T-helper 1 cell (primary cell): ENCODE results near the gene NFATC1.

Experiments
- DNase-seq, 5 donors: peaks; one replicate each; pipeline ENCODE4 v3.0.0-alpha.2; 2012 to 2020

NFATC1 gene

GRCh38 chr18:79458131-79458838 is 62.6 kb downstream of the NFATC1 start:
- no peak for DNase-seq

- no peak for DNase-seq
Measured at GRCh38 chr18:79458917-79459803, 63.4 kb downstream of the NFATC1 start.

GRCh38 chr18:79459946-79460480 is 64.3 kb downstream of the NFATC1 start:
- no peak for DNase-seq

GRCh38 chr18:79460481-79461300 is 65.0 kb downstream of the NFATC1 start:
- no peak for DNase-seq

- no peak for DNase-seq
Measured at GRCh38 chr18:79461627-79462026, 65.9 kb downstream of the NFATC1 start.

- DNase-seq, result no peak
Measured at GRCh38 chr18:79463424-79463960, 67.8 kb downstream of the NFATC1 start.

GRCh38 chr18:79465392-79465991 is 69.8 kb downstream of the NFATC1 start:
- DNase-seq, result no peak

GRCh38 chr18:79466591-79466990 is 70.9 kb downstream of the NFATC1 start:
- DNase-seq, result no peak

GRCh38 chr18:79467126-79467525 is 71.4 kb downstream of the NFATC1 start:
- no peak for DNase-seq

- DNase-seq, result no peak
Measured at GRCh38 chr18:79468119-79468789, 72.5 kb downstream of the NFATC1 start.

- DNase-seq, result no peak
Measured at GRCh38 chr18:79469309-79469708, 73.6 kb downstream of the NFATC1 start.

GRCh38 chr18:79469751-79470505 is 74.2 kb downstream of the NFATC1 start:
- no peak for DNase-seq

GRCh38 chr18:79470547-79470946 is 74.8 kb downstream of the NFATC1 start:
- no peak for DNase-seq

- DNase-seq, result no peak
Measured at GRCh38 chr18:79471046-79471445, 75.3 kb downstream of the NFATC1 start.

- no peak for DNase-seq
Measured at GRCh38 chr18:79471597-79471996, 75.9 kb downstream of the NFATC1 start.

GRCh38 chr18:79472176-79472575 is 76.4 kb downstream of the NFATC1 start:
- no peak for DNase-seq

- no peak for DNase-seq
Measured at GRCh38 chr18:79472946-79473345, 77.2 kb downstream of the NFATC1 start.

GRCh38 chr18:79476031-79476917 is 80.5 kb downstream of the NFATC1 start:
- DNase-seq, result peak in 1 of 5 donors; percentile 8

GRCh38 chr18:79476918-79477571 is 81.3 kb downstream of the NFATC1 start:
- DNase-seq, result peak in 1 of 5 donors; percentile 3
